GM21529 (cell line): ENCODE measurements around the gene TSR1.

Experiments used
- ATAC-seq: cut with Tn5 transposase; IDR thresholded peaks from one replicate; pipeline ENCODE4 v1.9.1; 2021; ENCODE audit not compliant: unreplicated experiment

Gene TSR1

DNA sequence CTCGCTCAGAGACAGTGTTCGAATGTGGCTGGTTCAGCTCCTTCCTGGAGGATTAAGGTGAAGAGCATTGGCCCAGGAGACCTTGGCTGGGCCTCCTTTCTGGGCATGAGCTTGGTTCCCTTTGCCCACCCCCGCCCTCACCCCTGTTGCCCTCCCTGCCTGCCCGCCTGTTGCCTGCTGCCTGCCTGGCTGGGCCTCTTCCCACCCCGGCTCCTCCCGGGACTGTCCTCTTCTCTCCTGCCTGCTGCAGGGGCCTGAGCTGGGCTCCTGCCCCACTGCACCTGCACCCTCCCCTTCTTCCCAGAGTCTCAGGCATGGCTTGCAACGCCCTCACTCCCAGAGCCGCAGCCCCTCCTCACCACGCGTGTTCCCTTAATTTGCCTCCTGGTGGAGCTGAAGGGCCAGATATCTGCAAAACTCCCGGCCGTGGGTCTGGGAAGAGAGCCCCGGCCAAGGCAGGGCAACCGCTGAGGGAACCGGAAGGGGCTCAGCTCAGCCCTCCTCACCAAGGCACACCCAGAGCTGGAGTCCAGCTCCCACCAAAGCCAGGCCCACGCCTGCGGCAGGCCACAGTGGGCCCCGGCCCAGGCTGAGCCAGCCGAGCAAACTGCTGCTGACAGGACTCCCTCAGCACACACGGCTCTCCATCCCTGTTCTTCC lies 33.4 kb upstream of the TSR1 start:
- no peak for ATAC-seq

- ATAC-seq = no peak
Observed at GRCh38 chr17:2369039-2369438, 32.8 kb upstream of the TSR1 start.

GRCh38 chr17:2368359-2368758 lies 32.1 kb upstream of the TSR1 start:
- ATAC-seq = no peak

- no peak for ATAC-seq
Observed at GRCh38 chr17:2366747-2367494, 30.7 kb upstream of the TSR1 start.

GRCh38 chr17:2365132-2365531 lies 28.9 kb upstream of the TSR1 start:
- ATAC-seq = no peak

DNA sequence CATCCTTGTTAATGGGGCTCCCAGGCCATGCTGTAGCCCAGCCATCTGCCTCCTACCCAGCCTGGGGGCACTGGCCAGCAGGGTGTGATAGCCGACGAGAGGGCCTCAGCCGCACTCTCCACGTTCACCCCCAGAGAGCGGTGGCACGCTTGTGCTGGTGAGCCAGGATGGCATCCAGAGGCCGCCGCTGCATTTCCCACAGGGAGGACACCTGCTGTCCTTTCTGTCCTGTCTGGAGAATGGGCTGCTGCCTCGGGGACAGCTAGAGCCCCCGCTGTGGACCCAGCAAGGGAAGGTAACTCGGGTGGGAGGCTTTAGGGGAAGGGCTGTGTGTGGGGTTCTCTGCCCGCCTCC lies 28.5 kb upstream of the TSR1 start:
- ATAC-seq = no peak

DNA sequence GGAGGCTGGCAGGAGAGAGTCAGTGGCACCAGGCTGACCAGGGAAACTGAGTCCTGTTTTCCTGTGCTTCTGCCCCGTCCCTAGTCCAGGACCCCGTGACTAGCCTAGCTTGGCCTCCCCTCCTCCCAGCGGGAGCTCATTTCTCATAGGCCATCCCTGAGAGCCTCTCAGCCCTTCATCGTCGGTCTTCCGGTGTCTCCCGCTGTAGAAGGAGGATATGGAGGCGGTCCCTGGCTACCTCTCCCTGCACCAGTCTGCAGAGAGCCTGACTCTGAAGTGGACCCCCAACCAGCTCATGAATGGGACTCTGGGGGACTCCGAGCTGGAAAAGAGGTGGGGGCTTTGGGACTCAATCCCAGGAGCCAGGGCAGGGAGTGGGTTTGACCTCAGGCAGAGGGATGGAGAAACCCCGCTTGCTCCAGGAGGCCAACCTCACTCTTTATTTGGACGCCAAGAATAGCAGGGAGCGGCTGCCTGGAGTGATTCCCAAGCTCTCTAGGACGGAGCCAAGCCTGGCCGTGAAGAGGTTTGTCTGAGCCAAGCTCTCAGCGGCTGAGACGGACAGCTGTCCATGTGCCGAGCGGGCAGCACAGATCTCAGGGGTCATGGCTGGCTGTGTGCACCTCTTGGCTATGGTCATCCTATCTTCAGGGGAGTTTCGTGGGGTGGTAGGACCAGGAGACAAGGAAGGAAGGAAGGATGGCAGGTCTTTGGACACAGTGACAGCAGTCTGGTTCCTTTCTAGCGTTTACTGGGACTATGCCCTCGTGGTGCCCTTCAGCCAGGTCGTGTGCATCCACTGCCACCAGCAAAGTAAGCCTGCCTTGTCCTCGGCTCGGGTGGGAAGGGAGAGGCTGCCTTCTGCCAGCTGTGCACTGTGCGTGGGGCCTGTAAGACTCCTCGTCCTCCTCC lies 27.9 kb upstream of the TSR1 start:
- ATAC-seq = no peak

DNA sequence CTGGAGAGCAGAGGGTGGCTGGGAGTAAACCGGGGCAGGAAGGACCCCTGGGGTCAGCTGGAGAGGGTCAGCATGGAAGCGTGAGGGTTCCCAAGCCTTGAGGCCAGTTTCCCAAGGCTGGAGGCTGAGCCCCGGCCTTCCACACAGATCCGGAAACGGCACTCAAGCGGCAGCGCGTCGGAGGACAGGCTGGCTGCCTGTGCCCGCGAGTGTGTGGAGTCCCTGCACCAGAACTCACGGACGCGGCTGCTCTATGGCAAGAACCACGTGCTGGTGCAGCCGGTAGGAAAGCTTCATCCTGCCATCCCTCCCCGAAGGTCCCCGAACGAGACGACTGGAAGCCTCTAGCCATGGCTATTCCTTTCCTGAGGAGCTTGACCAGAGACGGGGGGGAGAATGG lies 27.1 kb upstream of the TSR1 start:
- ATAC-seq = no peak

DNA sequence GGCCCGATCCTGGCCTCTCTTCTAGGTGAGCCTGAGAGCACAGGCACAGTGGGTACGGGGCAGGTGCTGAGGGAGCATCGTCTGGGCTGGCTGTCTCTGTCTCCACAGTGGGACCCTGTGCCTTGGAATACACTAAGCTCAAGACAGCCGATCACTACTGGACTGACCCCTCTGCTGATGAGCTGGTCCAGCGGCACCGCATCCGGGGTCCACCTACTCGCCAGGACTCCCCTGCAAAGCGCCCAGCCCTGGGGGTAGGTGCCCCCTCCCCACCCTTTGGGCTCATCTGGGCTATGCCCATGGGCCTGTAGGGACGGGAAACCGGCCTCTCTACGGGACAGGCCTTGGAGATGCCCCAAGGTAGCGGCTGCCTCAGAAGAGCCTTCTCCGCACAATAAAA lies 26.6 kb upstream of the TSR1 start:
- ATAC-seq = no peak

- ATAC-seq = no peak
Observed at GRCh38 chr17:2362416-2362815, 26.2 kb upstream of the TSR1 start.

DNA sequence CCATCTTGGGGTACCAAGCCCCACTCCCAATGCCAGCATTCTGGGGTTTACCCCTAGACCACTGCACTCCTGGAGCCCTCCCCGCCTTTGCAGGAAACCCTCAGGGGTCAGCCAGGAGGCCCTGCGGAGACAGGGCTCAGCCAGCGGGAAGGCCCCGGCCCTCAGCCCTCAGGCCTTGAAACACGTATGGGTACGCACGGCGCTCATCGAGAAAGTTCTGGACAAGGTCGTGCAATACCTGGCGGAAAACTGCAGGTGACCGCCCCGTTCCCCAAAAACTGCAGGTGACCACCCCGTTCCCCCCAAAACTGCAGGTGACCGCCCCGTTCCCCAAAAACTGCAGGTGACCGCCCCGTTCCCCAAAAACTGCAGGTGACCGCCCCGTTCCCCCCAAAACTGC lies 25.8 kb upstream of the TSR1 start:
- ATAC-seq = no peak

GRCh38 chr17:2361010-2361760 lies 24.9 kb upstream of the TSR1 start:
- ATAC-seq = no peak

GRCh38 chr17:2357931-2358434 lies 21.7 kb upstream of the TSR1 start:
- no peak for ATAC-seq

DNA sequence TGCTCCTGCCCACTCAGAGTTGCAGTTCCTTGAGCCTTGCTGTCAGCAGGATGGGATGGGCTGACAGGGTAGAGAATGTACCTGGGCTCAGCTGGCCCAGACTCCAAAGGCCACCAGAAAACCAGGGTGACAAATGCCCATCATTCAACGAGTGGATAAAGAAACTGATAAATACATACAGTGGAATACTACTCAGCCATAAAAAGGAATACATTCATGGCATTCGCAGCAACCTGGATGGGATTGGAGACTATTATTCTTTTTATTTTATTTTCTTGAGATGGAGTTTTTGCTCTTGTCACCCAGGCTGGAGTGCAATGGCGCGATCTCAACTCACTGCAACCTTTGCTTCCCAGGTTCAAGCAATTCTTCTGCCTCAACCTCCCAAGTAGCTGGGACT lies 21.0 kb upstream of the TSR1 start:
- ATAC-seq = no peak

DNA sequence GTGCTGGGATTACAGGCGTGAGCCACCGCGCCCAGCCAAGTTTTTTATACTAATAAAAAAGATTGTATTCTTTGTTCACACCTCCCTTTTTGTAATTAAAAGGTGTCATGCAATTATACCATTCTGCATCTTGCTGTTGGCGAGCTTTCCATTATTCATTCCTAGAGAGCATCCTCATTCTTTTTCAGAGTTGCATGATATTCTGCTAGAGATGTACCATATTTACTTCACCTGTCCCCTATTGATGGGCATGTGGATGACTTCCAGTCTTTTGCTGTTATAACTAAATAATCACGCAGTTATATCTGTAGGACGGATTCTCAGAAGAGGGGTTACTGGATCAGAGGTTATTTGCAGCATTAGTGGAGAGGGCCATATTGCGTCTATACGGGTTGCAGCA lies 18.1 kb upstream of the TSR1 start:
- ATAC-seq = no peak

DNA sequence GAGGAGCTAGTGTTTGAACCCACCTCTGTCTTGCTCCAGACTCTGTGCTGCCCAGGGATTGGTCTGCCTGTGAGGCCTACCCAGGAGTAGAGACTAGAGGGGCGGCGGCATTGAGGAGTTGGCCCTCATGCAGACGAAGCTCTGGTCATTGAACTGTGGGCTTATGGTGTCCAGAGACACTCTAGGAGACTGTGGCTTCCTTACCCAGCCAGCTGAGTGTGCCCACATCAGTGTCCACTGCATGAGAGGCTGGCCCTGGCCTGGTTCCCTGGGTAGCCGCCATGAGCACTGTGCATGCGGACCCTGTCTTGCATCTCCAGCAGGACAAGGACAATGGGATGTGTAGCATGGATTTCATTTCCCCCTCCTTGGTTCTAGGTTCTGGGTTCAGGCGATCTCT lies 15.0 kb upstream of the TSR1 start:
- ATAC-seq = no peak

- ATAC-seq = no peak
Observed at GRCh38 chr17:2347805-2348685, 11.8 kb upstream of the TSR1 start.

- ATAC-seq = no peak
Observed at GRCh38 chr17:2346475-2346874, 10.2 kb upstream of the TSR1 start.

DNA sequence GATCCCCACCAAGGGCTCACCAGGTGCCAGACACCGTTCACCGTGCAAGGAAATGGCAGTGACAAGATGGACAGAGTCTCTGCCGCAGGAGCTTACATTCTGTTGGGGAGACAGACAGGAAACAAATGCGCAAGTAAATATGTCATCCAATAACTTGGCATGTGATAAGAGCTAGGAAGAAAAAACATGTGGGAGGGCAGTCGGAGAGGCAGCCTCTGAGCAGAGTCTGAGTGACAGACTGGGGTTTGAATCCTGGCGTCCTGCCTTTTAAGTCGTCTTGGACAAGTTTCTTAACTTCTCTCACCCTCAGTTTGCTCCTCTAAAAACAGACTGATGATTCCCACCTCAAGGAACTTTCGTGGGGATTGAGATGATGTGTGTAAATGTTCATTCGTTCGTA lies 8.3 kb upstream of the TSR1 start:
- ATAC-seq = no peak

DNA sequence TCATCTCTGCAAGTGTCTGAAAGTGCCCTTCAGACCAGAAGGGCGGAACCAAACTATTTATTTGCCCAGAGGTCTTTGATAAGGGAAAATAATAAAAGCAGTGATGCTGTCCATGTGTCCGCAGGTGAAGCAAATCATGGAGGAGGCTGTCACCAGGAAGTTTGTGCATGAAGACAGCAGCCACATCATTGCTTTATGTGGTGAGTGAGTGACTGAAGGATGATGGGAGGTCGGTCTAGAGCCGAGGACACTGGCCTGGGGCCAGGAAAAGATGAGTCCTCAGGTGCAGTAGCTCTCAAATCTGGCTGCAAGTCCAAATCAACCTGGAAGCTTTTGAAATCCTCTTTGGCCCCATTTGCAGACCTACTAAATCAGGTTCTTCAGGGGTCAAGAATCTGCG lies 7.2 kb upstream of the TSR1 start:
- ATAC-seq = no peak
